HepG2 (cell line): ENCODE measurements around the gene TCFL5. TPM values are rescaled to one million over a fixed set of nuclear protein-coding genes. Genes with fewer than 3 reads are reported as not detected.

Experiments used
- ELF1 ChIP-seq: sonication (generic); formaldehyde crosslinking; IDR thresholded peaks from 2 replicates; pipeline ENCODE4 v1.4.0; 2020; ENCODE audit warnings: missing genetic modification reagents
- FOSL2 ChIP-seq: sonication (generic); formaldehyde crosslinking; IDR thresholded peaks from 2 replicates; pipeline ENCODE4 v1.4.0; 2020; ENCODE audit warnings: missing genetic modification reagents
- FOXA1 ChIP-seq, 2 experiments: fragments of 450-650 bp in 1 of 2; sonication (generic) in 1 of 2; formaldehyde crosslinking in 1 of 2; IDR thresholded peaks; 2 replicates each; pipeline versions ENCODE4 v1.4.0 to v1.6.1; 2016 to 2020; ENCODE audit warnings: missing genetic modification reagents in 1 of 2
- HNF4A ChIP-seq: sonication (generic); formaldehyde crosslinking; IDR thresholded peaks from 2 replicates; pipeline ENCODE4 v1.4.0; 2020; ENCODE audit warnings: missing genetic modification reagents
- KDM2A ChIP-seq: sonication (generic); formaldehyde crosslinking; IDR thresholded peaks from 2 replicates; pipeline ENCODE4 v1.4.0; 2020; ENCODE audit warnings: low read depth, missing genetic modification reagents, borderline replicate concordance
- MIER2 ChIP-seq: IDR thresholded peaks from 2 replicates; pipeline ENCODE4 v1.6.1; 2016; ENCODE audit warnings: missing biosample characterization, missing genetic modification reagents
- NRL ChIP-seq: sonication (generic); formaldehyde crosslinking; IDR thresholded peaks from 2 replicates; pipeline ENCODE4 v1.5.0; 2020; ENCODE audit warnings: missing genetic modification reagents, mild to moderate bottlenecking, moderate library complexity, borderline replicate concordance
- PHF20 ChIP-seq: sonication (generic); formaldehyde crosslinking; IDR thresholded peaks from 2 replicates; pipeline ENCODE4 v1.5.0; 2020; ENCODE audit warnings: mild to moderate bottlenecking, missing genetic modification reagents
- RBFOX2 ChIP-seq: fragments of 200-400 bp; formaldehyde crosslinking; IDR thresholded peaks from 2 replicates; pipeline ENCODE4 v1.6.1; 2017; ENCODE audit warnings: low read depth, mild to moderate bottlenecking, low read length
- SNRNP70 ChIP-seq: fragments of 200-400 bp; formaldehyde crosslinking; IDR thresholded peaks from 2 replicates; pipeline ENCODE4 v1.6.1; 2017; ENCODE audit warnings: mild to moderate bottlenecking, low read depth, low read length, moderate library complexity
- ZBTB7A ChIP-seq: sonication (generic); formaldehyde crosslinking; IDR thresholded peaks from 2 replicates; pipeline ENCODE4 v1.8.0; 2022; ENCODE audit warnings: mild to moderate bottlenecking, missing genetic modification reagents
- ZMYM2 ChIP-seq: sonication (generic); formaldehyde crosslinking; IDR thresholded peaks from 2 replicates; pipeline ENCODE4 v1.8.0; 2022; ENCODE audit warnings: mild to moderate bottlenecking, missing genetic modification reagents
- ZNF274 ChIP-seq: sonication (generic); formaldehyde crosslinking; IDR thresholded peaks from 2 replicates; pipeline ENCODE4 v1.5.1; 2020; ENCODE audit warnings: mild to moderate bottlenecking, missing genetic modification reagents
- ZNF329 ChIP-seq: sonication (generic); formaldehyde crosslinking; IDR thresholded peaks from 2 replicates; pipeline ENCODE4 v1.9.0; 2021; ENCODE audit warnings: low read depth, mild to moderate bottlenecking, missing genetic modification reagents
- ZNF451 ChIP-seq: sonication (generic); formaldehyde crosslinking; IDR thresholded peaks from 2 replicates; pipeline ENCODE4 v1.5.0; 2020; ENCODE audit warnings: mild to moderate bottlenecking, missing genetic modification reagents
- ZNF484 ChIP-seq: sonication (generic); formaldehyde crosslinking; IDR thresholded peaks from 2 replicates; pipeline ENCODE4 v1.5.1; 2020; ENCODE audit warnings: mild to moderate bottlenecking, low read depth, missing genetic modification reagents, borderline replicate concordance
- ZNF547 ChIP-seq: sonication (generic); formaldehyde crosslinking; IDR thresholded peaks from 2 replicates; pipeline ENCODE4 v1.5.1; 2020; ENCODE audit warnings: mild to moderate bottlenecking, missing genetic modification reagents
- ZNF839 ChIP-seq: sonication (generic); formaldehyde crosslinking; IDR thresholded peaks from 2 replicates; pipeline ENCODE4 v1.4.0; 2020; ENCODE audit warnings: missing genetic modification reagents, mild to moderate bottlenecking, borderline replicate concordance
- ZSCAN21 ChIP-seq: sonication (generic); formaldehyde crosslinking; IDR thresholded peaks from 2 replicates; pipeline ENCODE4 v1.8.0; 2022; ENCODE audit warnings: mild to moderate bottlenecking, missing genetic modification reagents, moderate library complexity, borderline replicate concordance
- polyA plus RNA-seq, 8 experiments: library from polyadenylated mRNA; depleted of rRNA in 3 of 8; stranded (reverse) in 7 of 8; unstranded in 1 of 8; fragments of >200 nt; fragmentation: Illumina TruSeq in 4 of 8; extraction: Trizol in 4 of 8; gene quantifications; 2 replicates each; pipeline versions ENCODE4 v1.2.1 to v1.2.3, GENCODE V29; 2011 to 2016; ENCODE audit warnings: low read depth in 4 of 8, missing spikeins in 1 of 8, mixed read lengths in 1 of 8; ENCODE audit not compliant: insufficient read depth in 1 of 8
- total RNA-seq, 5 experiments: library from RNA; depleted of rRNA; stranded (reverse); fragments of >200 nt; fragmentation: Illumina TruSeq; extraction: Trizol; gene quantifications; 2 replicates each; pipeline ENCODE4 v1.2.3, GENCODE V29; 2016; ENCODE audit warnings: low read depth in 1 of 5
- TF ChIP-seq, protein P1 (sequence below): fragments of 450-650 bp; IDR thresholded peaks from 2 replicates; pipeline ENCODE4 v1.6.1; 2016
- TF ChIP-seq, protein P2 (sequence below): sonication (generic); formaldehyde crosslinking; IDR thresholded peaks from 2 replicates; pipeline ENCODE4 v1.4.0; 2020; ENCODE audit warnings: missing genetic modification reagents

Gene TCFL5
- total and polyA plus RNA-seq, 2 of the 13 experiments (the other 11 are each of a cell fraction or from before 2014, with no cell fraction given): 14.8 to 20.0 TPM

DNA sequence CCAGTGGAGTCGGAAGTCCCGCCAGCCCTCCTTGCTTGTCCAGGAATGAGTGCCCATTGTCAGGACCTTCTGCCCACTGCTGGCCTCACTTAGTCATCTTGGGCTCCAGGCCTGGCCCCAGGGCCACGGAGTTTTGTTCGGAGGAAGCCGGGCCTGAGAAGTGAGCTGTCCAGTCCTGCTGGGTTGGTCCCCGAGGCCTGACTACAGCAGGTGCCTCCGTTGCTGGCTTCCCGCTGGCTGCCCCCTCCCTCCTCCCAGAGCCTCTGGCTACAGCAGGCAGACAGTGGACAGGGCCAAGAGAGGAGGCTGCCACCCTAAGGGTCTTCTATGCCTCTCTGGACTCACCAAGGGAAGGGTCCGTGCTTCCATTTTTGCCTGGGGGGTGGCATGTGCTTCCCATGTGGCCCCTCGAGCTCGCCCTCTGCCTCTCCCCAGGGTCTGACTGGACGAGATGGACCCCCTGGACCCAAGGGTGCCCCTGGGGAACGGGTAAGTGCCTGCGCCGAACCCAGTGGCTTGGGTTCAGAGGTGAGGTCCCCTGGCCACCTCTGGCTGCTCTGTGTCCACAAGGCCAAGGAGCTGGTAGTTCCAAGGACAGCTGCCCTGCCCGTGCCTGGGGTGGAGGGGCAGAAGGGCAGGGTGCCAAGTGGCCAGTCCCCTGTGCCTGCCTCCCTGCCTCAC, 42.0 kb downstream of the TCFL5 start (continued):
- TF ChIP-seq RBFOX2 (no peak), KDM2A (CRISPR knock-in tag) (0 out of 2 replicates have a peak, but pooled peaks have one; percentile 8), ZNF484 (CRISPR knock-in tag) (0 out of 2 replicates have a peak, but pooled peaks have one; percentile 53), ZNF839 (0 out of 2 replicates have a peak, but pooled peaks have one; percentile 31), ZNF274 (CRISPR knock-in tag) (0 out of 2 replicates have a peak, but pooled peaks have one; percentile 9), ZSCAN21 (CRISPR knock-in tag) (peak; percentile 47; the same call in 1 of the 2 replicates), ZBTB7A (CRISPR knock-in tag) (peak; percentile 25; the same call in 1 of the 2 replicates), ZNF451 (0 out of 2 replicates have a peak, but pooled peaks have one; percentile 35), SNRNP70 (no peak), ZMYM2 (0 out of 2 replicates have a peak, but pooled peaks have one; percentile 35), FOXA1 (IDR thresholded peaks at IDR 0.05) (no peak), FOXA1 (CRISPR knock-in tag; IDR thresholded peaks at IDR 0.05) (peak; percentile 37), MIER2 (CRISPR knock-in tag) (0 out of 2 replicates have a peak, but pooled peaks have one; percentile 18), PHF20 (CRISPR knock-in tag) (0 out of 2 replicates have a peak, but pooled peaks have one; percentile 11), ZNF547 (CRISPR knock-in tag) (0 out of 2 replicates have a peak, but pooled peaks have one; percentile 20), NRL (CRISPR knock-in tag) (peak; percentile 39; the same call in 1 of the 2 replicates), ELF1 (CRISPR knock-in tag) (peak; percentile 31; the same call in 1 of the 2 replicates), FOSL2 (CRISPR knock-in tag) (0 out of 2 replicates have a peak, but pooled peaks have one; percentile 8), HNF4A (CRISPR knock-in tag) (0 out of 2 replicates have a peak, but pooled peaks have one; percentile 27), ZNF329 (CRISPR knock-in tag) (no peak)
- TF ChIP-seq, protein P1, sequence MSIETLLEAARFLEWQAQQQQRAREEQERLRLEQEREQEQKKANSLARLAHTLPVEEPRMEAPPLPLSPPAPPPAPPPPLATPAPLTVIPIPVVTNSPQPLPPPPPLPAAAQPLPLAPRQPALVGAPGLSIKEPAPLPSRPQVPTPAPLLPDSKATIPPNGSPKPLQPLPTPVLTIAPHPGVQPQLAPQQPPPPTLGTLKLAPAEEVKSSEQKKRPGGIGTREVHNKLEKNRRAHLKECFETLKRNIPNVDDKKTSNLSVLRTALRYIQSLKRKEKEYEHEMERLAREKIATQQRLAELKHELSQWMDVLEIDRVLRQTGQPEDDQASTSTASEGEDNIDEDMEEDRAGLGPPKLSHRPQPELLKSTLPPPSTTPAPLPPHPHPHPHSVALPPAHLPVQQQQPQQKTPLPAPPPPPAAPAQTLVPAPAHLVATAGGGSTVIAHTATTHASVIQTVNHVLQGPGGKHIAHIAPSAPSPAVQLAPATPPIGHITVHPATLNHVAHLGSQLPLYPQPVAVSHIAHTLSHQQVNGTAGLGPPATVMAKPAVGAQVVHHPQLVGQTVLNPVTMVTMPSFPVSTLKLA: peak; percentile 72
- TF ChIP-seq, protein P2, sequence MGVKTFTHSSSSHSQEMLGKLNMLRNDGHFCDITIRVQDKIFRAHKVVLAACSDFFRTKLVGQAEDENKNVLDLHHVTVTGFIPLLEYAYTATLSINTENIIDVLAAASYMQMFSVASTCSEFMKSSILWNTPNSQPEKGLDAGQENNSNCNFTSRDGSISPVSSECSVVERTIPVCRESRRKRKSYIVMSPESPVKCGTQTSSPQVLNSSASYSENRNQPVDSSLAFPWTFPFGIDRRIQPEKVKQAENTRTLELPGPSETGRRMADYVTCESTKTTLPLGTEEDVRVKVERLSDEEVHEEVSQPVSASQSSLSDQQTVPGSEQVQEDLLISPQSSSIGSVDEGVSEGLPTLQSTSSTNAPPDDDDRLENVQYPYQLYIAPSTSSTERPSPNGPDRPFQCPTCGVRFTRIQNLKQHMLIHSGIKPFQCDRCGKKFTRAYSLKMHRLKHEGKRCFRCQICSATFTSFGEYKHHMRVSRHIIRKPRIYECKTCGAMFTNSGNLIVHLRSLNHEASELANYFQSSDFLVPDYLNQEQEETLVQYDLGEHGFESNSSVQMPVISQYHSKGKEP (CRISPR knock-in tag): no peak
